H1 (cell line): ENCODE data around the gene FKBP6. TPM values are rescaled to one million over a fixed set of nuclear protein-coding genes. Genes with fewer than 3 reads are reported as not detected.

Source experiments
- BCL11A ChIP-seq, 2 experiments: IDR thresholded peaks; one replicate each; pipeline ENCODE4 v1.6.1; 2011; ENCODE audit warnings: low read depth in 2 of 2, low read length in 2 of 2, mild to moderate bottlenecking in 2 of 2
- CTBP2 ChIP-seq: IDR thresholded peaks from 2 replicates; pipeline ENCODE4 v1.7.0; 2011; ENCODE audit warnings: borderline replicate concordance, mild to moderate bottlenecking, moderate library complexity, mixed read lengths, low read length; ENCODE audit not compliant: insufficient read depth, insufficient read length
- GTF2F1 ChIP-seq: IDR thresholded peaks from 2 replicates; pipeline ENCODE4 v1.6.1; 2012; ENCODE audit warnings: low read depth, low read length, improper control_type of control experiment, borderline replicate concordance
- RFX5 ChIP-seq: IDR thresholded peaks from 2 replicates; pipeline ENCODE4 v1.6.1; 2011; ENCODE audit warnings: low read depth, low read length, improper control_type of control experiment, borderline replicate concordance
- RXRA ChIP-seq: IDR thresholded peaks from 2 replicates; pipeline ENCODE4 v1.6.1; 2011; ENCODE audit warnings: low read depth, mild to moderate bottlenecking, low read length, moderate library complexity; ENCODE audit not compliant: insufficient read depth
- SIN3A ChIP-seq, 2 experiments: IDR thresholded peaks in 1 of 2; conservative IDR thresholded peaks in 1 of 2; 2 replicates each; pipeline ENCODE4 v1.6.1; 2011 to 2012; ENCODE audit warnings: low read length in 2 of 2, improper control_type of control experiment in 1 of 2, low read depth in 1 of 2, mild to moderate bottlenecking in 1 of 2
- YY1 ChIP-seq: IDR thresholded peaks from 2 replicates; pipeline ENCODE4 v1.6.1; 2011; ENCODE audit warnings: low read depth, mild to moderate bottlenecking, low read length
- polyA plus RNA-seq, 7 experiments: library from polyadenylated mRNA; depleted of rRNA in 3 of 7; stranded (reverse) in 5 of 7; unstranded in 2 of 7; fragments of >200 nt in 5 of 7; fragments of 200-250 nt in 2 of 7; gene quantifications; 1 replicate in 5 of 7; 2 replicates in 1 of 7; 4 replicates in 1 of 7; pipeline versions ENCODE4 v1.2.1 to v1.2.3, GENCODE V29; 2011 to 2013; ENCODE audit warnings: missing spikeins in 2 of 7, mixed read lengths in 2 of 7
- total RNA-seq: library from RNA; stranded (reverse); fragmentation: NEBNext Ultra II Directional; extraction: Animal tissue kit (Norgen Biotek cat#: 25700); gene quantifications from 2 replicates; pipeline ENCODE4 v1.2.1, GENCODE V29; 2021
- TF ChIP-seq, protein P1 (sequence below): fragments of 300-600 bp; sonication (generic); IDR thresholded peaks from 2 replicates; pipeline ENCODE4 v1.7.1; 2012; ENCODE audit warnings: low read length, moderate library complexity, mild to moderate bottlenecking, inconsistent platforms; ENCODE audit not compliant: insufficient replicate concordance
- TF ChIP-seq, protein P2 (sequence below), 3 experiments: IDR thresholded peaks; 1 replicate in 2 of 3; 2 replicates in 1 of 3; pipeline versions ENCODE4 v1.5.1 to v1.6.1; 2011; ENCODE audit warnings: low read length in 3 of 3, mild to moderate bottlenecking in 3 of 3, inconsistent platforms in 2 of 3, low read depth in 1 of 3, moderate library complexity in 1 of 3; ENCODE audit not compliant: insufficient read depth in 1 of 3; ENCODE audit errors: control extremely low read depth in 1 of 3

The FKBP6 gene
- total and polyA plus RNA-seq, 2 of the 8 experiments (the other 6 are each of a cell fraction or from before 2014, with no cell fraction given): 0.14 to 0.19 TPM

DNA sequence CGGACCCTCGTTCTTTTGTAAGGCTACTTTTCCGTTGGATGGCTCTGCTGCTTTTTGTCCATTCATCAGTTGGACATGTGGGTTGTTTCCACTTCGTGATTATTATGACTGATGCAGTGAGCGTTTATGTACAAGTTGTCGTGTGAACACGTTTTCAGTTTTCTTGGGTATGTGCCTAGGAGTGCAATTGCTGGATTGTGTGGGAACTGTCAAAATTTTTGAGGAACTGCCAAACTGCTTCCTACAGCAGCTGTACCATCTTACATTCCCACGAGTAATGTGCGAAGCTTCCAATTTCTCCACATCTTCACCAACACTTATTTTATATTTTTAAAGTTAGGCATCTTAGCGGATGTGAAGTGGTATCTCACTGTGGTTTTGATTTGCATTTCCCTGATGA, 10.4 kb downstream of the FKBP6 start (continued):
- TF ChIP-seq, protein P1, sequence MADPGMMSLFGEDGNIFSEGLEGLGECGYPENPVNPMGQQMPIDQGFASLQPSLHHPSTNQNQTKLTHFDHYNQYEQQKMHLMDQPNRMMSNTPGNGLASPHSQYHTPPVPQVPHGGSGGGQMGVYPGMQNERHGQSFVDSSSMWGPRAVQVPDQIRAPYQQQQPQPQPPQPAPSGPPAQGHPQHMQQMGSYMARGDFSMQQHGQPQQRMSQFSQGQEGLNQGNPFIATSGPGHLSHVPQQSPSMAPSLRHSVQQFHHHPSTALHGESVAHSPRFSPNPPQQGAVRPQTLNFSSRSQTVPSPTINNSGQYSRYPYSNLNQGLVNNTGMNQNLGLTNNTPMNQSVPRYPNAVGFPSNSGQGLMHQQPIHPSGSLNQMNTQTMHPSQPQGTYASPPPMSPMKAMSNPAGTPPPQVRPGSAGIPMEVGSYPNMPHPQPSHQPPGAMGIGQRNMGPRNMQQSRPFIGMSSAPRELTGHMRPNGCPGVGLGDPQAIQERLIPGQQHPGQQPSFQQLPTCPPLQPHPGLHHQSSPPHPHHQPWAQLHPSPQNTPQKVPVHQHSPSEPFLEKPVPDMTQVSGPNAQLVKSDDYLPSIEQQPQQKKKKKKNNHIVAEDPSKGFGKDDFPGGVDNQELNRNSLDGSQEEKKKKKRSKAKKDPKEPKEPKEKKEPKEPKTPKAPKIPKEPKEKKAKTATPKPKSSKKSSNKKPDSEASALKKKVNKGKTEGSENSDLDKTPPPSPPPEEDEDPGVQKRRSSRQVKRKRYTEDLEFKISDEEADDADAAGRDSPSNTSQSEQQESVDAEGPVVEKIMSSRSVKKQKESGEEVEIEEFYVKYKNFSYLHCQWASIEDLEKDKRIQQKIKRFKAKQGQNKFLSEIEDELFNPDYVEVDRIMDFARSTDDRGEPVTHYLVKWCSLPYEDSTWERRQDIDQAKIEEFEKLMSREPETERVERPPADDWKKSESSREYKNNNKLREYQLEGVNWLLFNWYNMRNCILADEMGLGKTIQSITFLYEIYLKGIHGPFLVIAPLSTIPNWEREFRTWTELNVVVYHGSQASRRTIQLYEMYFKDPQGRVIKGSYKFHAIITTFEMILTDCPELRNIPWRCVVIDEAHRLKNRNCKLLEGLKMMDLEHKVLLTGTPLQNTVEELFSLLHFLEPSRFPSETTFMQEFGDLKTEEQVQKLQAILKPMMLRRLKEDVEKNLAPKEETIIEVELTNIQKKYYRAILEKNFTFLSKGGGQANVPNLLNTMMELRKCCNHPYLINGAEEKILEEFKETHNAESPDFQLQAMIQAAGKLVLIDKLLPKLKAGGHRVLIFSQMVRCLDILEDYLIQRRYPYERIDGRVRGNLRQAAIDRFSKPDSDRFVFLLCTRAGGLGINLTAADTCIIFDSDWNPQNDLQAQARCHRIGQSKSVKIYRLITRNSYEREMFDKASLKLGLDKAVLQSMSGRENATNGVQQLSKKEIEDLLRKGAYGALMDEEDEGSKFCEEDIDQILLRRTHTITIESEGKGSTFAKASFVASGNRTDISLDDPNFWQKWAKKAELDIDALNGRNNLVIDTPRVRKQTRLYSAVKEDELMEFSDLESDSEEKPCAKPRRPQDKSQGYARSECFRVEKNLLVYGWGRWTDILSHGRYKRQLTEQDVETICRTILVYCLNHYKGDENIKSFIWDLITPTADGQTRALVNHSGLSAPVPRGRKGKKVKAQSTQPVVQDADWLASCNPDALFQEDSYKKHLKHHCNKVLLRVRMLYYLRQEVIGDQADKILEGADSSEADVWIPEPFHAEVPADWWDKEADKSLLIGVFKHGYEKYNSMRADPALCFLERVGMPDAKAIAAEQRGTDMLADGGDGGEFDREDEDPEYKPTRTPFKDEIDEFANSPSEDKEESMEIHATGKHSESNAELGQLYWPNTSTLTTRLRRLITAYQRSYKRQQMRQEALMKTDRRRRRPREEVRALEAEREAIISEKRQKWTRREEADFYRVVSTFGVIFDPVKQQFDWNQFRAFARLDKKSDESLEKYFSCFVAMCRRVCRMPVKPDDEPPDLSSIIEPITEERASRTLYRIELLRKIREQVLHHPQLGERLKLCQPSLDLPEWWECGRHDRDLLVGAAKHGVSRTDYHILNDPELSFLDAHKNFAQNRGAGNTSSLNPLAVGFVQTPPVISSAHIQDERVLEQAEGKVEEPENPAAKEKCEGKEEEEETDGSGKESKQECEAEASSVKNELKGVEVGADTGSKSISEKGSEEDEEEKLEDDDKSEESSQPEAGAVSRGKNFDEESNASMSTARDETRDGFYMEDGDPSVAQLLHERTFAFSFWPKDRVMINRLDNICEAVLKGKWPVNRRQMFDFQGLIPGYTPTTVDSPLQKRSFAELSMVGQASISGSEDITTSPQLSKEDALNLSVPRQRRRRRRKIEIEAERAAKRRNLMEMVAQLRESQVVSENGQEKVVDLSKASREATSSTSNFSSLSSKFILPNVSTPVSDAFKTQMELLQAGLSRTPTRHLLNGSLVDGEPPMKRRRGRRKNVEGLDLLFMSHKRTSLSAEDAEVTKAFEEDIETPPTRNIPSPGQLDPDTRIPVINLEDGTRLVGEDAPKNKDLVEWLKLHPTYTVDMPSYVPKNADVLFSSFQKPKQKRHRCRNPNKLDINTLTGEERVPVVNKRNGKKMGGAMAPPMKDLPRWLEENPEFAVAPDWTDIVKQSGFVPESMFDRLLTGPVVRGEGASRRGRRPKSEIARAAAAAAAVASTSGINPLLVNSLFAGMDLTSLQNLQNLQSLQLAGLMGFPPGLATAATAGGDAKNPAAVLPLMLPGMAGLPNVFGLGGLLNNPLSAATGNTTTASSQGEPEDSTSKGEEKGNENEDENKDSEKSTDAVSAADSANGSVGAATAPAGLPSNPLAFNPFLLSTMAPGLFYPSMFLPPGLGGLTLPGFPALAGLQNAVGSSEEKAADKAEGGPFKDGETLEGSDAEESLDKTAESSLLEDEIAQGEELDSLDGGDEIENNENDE: no peak
- TF ChIP-seq BCL11A (IDR thresholded peaks at IDR 0.05; ENCODE audit: low read depth in 2 of 2, low read length in 2 of 2): no peak
- TF ChIP-seq CTBP2: no peak
- TF ChIP-seq RXRA: no peak
- TF ChIP-seq, protein P2, sequence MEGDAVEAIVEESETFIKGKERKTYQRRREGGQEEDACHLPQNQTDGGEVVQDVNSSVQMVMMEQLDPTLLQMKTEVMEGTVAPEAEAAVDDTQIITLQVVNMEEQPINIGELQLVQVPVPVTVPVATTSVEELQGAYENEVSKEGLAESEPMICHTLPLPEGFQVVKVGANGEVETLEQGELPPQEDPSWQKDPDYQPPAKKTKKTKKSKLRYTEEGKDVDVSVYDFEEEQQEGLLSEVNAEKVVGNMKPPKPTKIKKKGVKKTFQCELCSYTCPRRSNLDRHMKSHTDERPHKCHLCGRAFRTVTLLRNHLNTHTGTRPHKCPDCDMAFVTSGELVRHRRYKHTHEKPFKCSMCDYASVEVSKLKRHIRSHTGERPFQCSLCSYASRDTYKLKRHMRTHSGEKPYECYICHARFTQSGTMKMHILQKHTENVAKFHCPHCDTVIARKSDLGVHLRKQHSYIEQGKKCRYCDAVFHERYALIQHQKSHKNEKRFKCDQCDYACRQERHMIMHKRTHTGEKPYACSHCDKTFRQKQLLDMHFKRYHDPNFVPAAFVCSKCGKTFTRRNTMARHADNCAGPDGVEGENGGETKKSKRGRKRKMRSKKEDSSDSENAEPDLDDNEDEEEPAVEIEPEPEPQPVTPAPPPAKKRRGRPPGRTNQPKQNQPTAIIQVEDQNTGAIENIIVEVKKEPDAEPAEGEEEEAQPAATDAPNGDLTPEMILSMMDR (IDR thresholded peaks at IDR 0.05; ENCODE audit: control extremely low read depth in 1 of 3, insufficient read depth in 1 of 3, low read depth in 1 of 3, low read length in 3 of 3): no peak
- TF ChIP-seq GTF2F1: no peak
- no peak for TF ChIP-seq SIN3A (conservative IDR thresholded peaks at IDR 0.05 in 1 of 2, IDR thresholded peaks at IDR 0.05 in 1 of 2; ENCODE audit: low read depth in 1 of 2, low read length in 2 of 2)
- TF ChIP-seq RFX5: no peak
- no peak for TF ChIP-seq YY1
